H1 (cell line): Measurements from ENCODE around the gene RAB34. TPM values are rescaled to one million over a fixed set of nuclear protein-coding genes. Genes with fewer than 3 reads are reported as not detected.

ENCODE experiments used
- ASH2L ChIP-seq: fragments of 200-600, 300-600 bp; sonication (generic); IDR thresholded peaks from one replicate; pipeline ENCODE4 v1.7.1; 2017; ENCODE audit warnings: low read length
- ATF2 ChIP-seq: IDR thresholded peaks from 2 replicates; pipeline ENCODE4 v1.6.1; 2012; ENCODE audit warnings: low read length, inconsistent platforms
- ATF3 ChIP-seq: IDR thresholded peaks from 2 replicates; pipeline ENCODE4 v1.6.1; 2011; ENCODE audit warnings: low read depth, mild to moderate bottlenecking, low read length; ENCODE audit not compliant: insufficient read depth
- BCL11A ChIP-seq, 2 experiments: IDR thresholded peaks; one replicate each; pipeline ENCODE4 v1.6.1; 2011; ENCODE audit warnings: low read depth in 2 of 2, low read length in 2 of 2, mild to moderate bottlenecking in 2 of 2
- CBX5 ChIP-seq: fragments of 300-800, 300-1000 bp; sonication (generic); IDR thresholded peaks from 2 replicates; pipeline ENCODE4 v1.7.1; 2016; ENCODE audit warnings: antibody characterized with exemption, low read length, low read depth
- EGR1 ChIP-seq: IDR thresholded peaks from 2 replicates; pipeline ENCODE4 v1.6.1; 2011; ENCODE audit warnings: low read depth, low read length, borderline replicate concordance
- FOSL1 ChIP-seq: IDR thresholded peaks from 2 replicates; pipeline ENCODE4 v1.6.1; 2011; ENCODE audit warnings: mild to moderate bottlenecking, low read depth, low read length, moderate library complexity; ENCODE audit not compliant: insufficient read depth
- GTF2F1 ChIP-seq: IDR thresholded peaks from 2 replicates; pipeline ENCODE4 v1.6.1; 2012; ENCODE audit warnings: low read depth, low read length, improper control_type of control experiment, borderline replicate concordance
- KDM1A ChIP-seq: fragments of 200-600, 300-600 bp; sonication (generic); IDR thresholded peaks from 2 replicates; pipeline ENCODE4 v1.7.1; 2016; ENCODE audit warnings: mild to moderate bottlenecking, low read length, borderline replicate concordance
- POU5F1 ChIP-seq: IDR thresholded peaks from 2 replicates; pipeline ENCODE4 v1.6.1; 2011; ENCODE audit warnings: low read depth, mild to moderate bottlenecking, low read length, moderate library complexity
- SAP30 ChIP-seq: fragments of 300-600 bp; sonication (generic); IDR thresholded peaks from 2 replicates; pipeline ENCODE4 v1.7.1; 2012; ENCODE audit warnings: low read length, moderate library complexity, mild to moderate bottlenecking, inconsistent platforms; ENCODE audit not compliant: insufficient read depth, insufficient replicate concordance
- SIN3A ChIP-seq, 2 experiments: IDR thresholded peaks in 1 of 2; conservative IDR thresholded peaks in 1 of 2; 2 replicates each; pipeline ENCODE4 v1.6.1; 2011 to 2012; ENCODE audit warnings: low read length in 2 of 2, improper control_type of control experiment in 1 of 2, low read depth in 1 of 2, mild to moderate bottlenecking in 1 of 2
- SP2 ChIP-seq: IDR thresholded peaks from 2 replicates; pipeline ENCODE4 v1.6.1; 2012; ENCODE audit warnings: mild to moderate bottlenecking, low read length, inconsistent platforms
- SP4 ChIP-seq: IDR thresholded peaks from 2 replicates; pipeline ENCODE4 v1.6.1; 2012; ENCODE audit warnings: low read length, inconsistent platforms
- TAF7 ChIP-seq: optimal IDR thresholded peaks from 2 replicates; pipeline ENCODE3; 2011; ENCODE audit warnings: low read depth, mild to moderate bottlenecking, inconsistent platforms, low read length, moderate library complexity, borderline replicate concordance
- polyA plus RNA-seq, 7 experiments: library from polyadenylated mRNA; depleted of rRNA in 3 of 7; stranded (reverse) in 5 of 7; unstranded in 2 of 7; fragments of >200 nt in 5 of 7; fragments of 200-250 nt in 2 of 7; gene quantifications; 1 replicate in 5 of 7; 2 replicates in 1 of 7; 4 replicates in 1 of 7; pipeline versions ENCODE4 v1.2.1 to v1.2.3, GENCODE V29; 2011 to 2013; ENCODE audit warnings: missing spikeins in 2 of 7, mixed read lengths in 2 of 7
- total RNA-seq: library from RNA; stranded (reverse); fragmentation: NEBNext Ultra II Directional; extraction: Animal tissue kit (Norgen Biotek cat#: 25700); gene quantifications from 2 replicates; pipeline ENCODE4 v1.2.1, GENCODE V29; 2021

RAB34 gene
- total and polyA plus RNA-seq, 2 of the 8 experiments (the other 6 are each of a cell fraction or from before 2014, with no cell fraction given) = 237 to 305 TPM

GRCh38 chr17:28743243-28744103, 25.8 kb upstream of the RAB34 start, which contains the start of gene TRAF4 (continued):
- TF ChIP-seq BCL11A (IDR thresholded peaks at IDR 0.05; ENCODE audit: low read depth in 2 of 2, low read length in 2 of 2) (no peak), KDM1A (no peak), SP4 (no peak), ATF2 (peak; percentile 55; the same call in 1 of the 2 replicates), GTF2F1 (no peak; the same call in 1 of the 2 replicates), EGR1 (peak; percentile 29; the same call in 1 of the 2 replicates), CBX5 (no peak), SAP30 (no peak), ASH2L (no peak), ATF3 (no peak), FOSL1 (peak; percentile 94), TAF7 (peak; percentile 82), SIN3A (conservative IDR thresholded peaks at IDR 0.05 in 1 of 2, IDR thresholded peaks at IDR 0.05 in 1 of 2; ENCODE audit: low read depth in 1 of 2, low read length in 2 of 2) (0 out of 4 replicates have a peak, but pooled peaks have one; percentile 68), POU5F1 (no peak), SP2 (no peak)
